ENCODE data around the gene PLXNB2.

The PLXNB2 gene

GRCh38 chr22:50296658-50297490 is 10.6 kb downstream of the PLXNB2 start:
- no peak for DNase-seq

- DNase-seq, result no peak
Observed at GRCh38 chr22:50294319-50294656, 13.2 kb downstream of the PLXNB2 start.

GRCh38 chr22:50293441-50294318 is 13.8 kb downstream of the PLXNB2 start:
- DNase-seq, result no peak

GRCh38 chr22:50292643-50293440 is 14.6 kb downstream of the PLXNB2 start:
- no peak for DNase-seq

- peak; percentile 63 for DNase-seq
Observed at GRCh38 chr22:50289942-50290630, 17.4 kb downstream of the PLXNB2 start.

- no peak for DNase-seq
Observed at GRCh38 chr22:50289151-50289941, 18.1 kb downstream of the PLXNB2 start.

- DNase-seq, result no peak
Observed at GRCh38 chr22:50287731-50288130, 19.7 kb downstream of the PLXNB2 start.

- DNase-seq, result no peak
Observed at GRCh38 chr22:50286701-50287318, 20.6 kb downstream of the PLXNB2 start.

- no peak for DNase-seq
Observed at GRCh38 chr22:50286275-50286674, 21.2 kb downstream of the PLXNB2 start.

GRCh38 chr22:50285568-50286229 is 21.7 kb downstream of the PLXNB2 start:
- no peak for DNase-seq

GRCh38 chr22:50284479-50284878 is 23.0 kb downstream of the PLXNB2 start:
- no peak for DNase-seq

GRCh38 chr22:50283821-50284220 is 23.6 kb downstream of the PLXNB2 start:
- no peak for DNase-seq

GRCh38 chr22:50282361-50283155 is 24.9 kb downstream of the PLXNB2 start:
- DNase-seq, result no peak

- no peak for DNase-seq
Observed at GRCh38 chr22:50281957-50282356, 25.5 kb downstream of the PLXNB2 start.

GRCh38 chr22:50281384-50281760 is 26.1 kb downstream of the PLXNB2 start:
- no peak for DNase-seq

GRCh38 chr22:50280708-50281383 is 26.6 kb downstream of the PLXNB2 start:
- DNase-seq, result no peak

GRCh38 chr22:50280022-50280707 is 27.3 kb downstream of the PLXNB2 start:
- DNase-seq, result no peak

- no peak for DNase-seq
Observed at GRCh38 chr22:50278956-50279619, 28.4 kb downstream of the PLXNB2 start.

Data from NCI-H510A (cell line).